Mucosa of rectum (tissue), 2 donors: Measurements from ENCODE around the gene FBXL22.

Experiments used
- H3K27ac ChIP-seq, 2 donors: one replicate each; pipeline ENCODE4 v1.7.0; 2013; ENCODE audit warnings: inconsistent platforms in 2 of 2, low read depth in 2 of 2, low read length in 2 of 2
- H3K27me3 ChIP-seq, 2 donors: one replicate each; pipeline ENCODE4 v1.7.0; 2013; ENCODE audit warnings: low read length in 2 of 2; ENCODE audit not compliant: control insufficient read depth in 2 of 2, insufficient read depth in 2 of 2
- H3K36me3 ChIP-seq, 2 donors: one replicate each; pipeline ENCODE4 v1.7.0; 2013; ENCODE audit warnings: low read length in 2 of 2; ENCODE audit not compliant: control insufficient read depth in 2 of 2, insufficient read depth in 2 of 2
- H3K4me1 ChIP-seq, 2 donors: one replicate each; pipeline ENCODE4 v1.7.0; 2013; ENCODE audit warnings: low read length in 2 of 2, mild to moderate bottlenecking in 1 of 2; ENCODE audit not compliant: control insufficient read depth in 2 of 2, insufficient read depth in 2 of 2
- H3K4me3 ChIP-seq, 2 donors: one replicate each; pipeline ENCODE4 v1.7.0; 2013; ENCODE audit warnings: low read length in 2 of 2
- H3K9ac ChIP-seq, 2 donors: one replicate each; pipeline ENCODE4 v1.7.0; 2013; ENCODE audit warnings: low read length in 2 of 2, low read depth in 1 of 2, mild to moderate bottlenecking in 1 of 2
- H3K9me3 ChIP-seq, 2 donors: one replicate each; pipeline ENCODE4 v1.7.0; 2013; ENCODE audit warnings: low read length in 2 of 2; ENCODE audit not compliant: control insufficient read depth in 2 of 2
- donor health status: healthy.
- donor health status: Normal muscosa, but diverticular disease.

FBXL22 gene

GRCh38 chr15:63601026-63601703 is 4.0 kb downstream of the FBXL22 start:
- Histone ChIP-seq H3K27me3 (no peaks in the 10 kb centered on the region), H3K27ac (peak overlapping the region; percentile 90 to 94), H3K9me3 (no peaks in the 10 kb centered on the region), H3K4me1 (peaks cover 42 to 45% of the 10 kb centered on the region in 2 donors), H3K9ac (peak overlapping the region; percentile 89 to 91), H3K4me3 (peak overlapping the region; percentile 81 to 86), H3K36me3 (no peaks in the 10 kb centered on the region)

DNA sequence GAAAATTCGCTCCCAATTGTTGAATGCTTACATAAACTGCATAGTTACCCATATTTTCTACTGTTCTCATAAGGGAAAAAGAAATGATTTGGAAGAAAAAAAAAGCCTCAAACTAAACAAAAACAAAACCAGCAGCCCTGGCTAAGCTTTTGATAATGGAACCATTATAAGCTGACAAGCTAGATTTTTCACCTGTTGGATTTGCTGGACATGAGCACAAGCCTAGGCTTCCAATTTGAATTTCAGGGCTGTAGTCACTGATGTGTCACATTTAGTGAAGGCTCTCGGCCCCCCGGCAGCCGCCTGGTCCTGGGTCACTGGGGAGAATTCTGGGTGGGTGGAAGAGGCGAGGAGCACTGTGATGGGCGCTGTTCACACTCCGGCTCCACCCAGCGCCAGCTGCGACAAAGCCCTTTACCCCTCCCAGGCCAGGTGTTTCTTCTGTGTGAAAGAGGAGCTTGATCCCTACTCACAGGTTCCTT is 4.6 kb downstream of the FBXL22 start:
- peaks cover 40 to 42% of the 10 kb centered on the region in 2 donors for H3K4me1 ChIP-seq

GRCh38 chr15:63602595-63602994 is 5.4 kb downstream of the FBXL22 start:
- H3K4me1 ChIP-seq = peaks cover 33 to 34% of the 10 kb centered on the region in 2 donors
- no peaks in the 10 kb centered on the region for H3K27me3 ChIP-seq
- peaks cover 1 to 4% of the 10 kb centered on the region in 2 donors for H3K36me3 ChIP-seq
- no peak overlapping the region for H3K27ac ChIP-seq
- H3K9ac ChIP-seq = no peak overlapping the region
- H3K4me3 ChIP-seq = peak overlapping the region in 1 of 2 donors; percentile 13
- no peaks in the 10 kb centered on the region for H3K9me3 ChIP-seq

More for the DNA sequence above, 4.6 kb downstream of the FBXL22 start:
- no peaks in the 10 kb centered on the region for H3K9me3 ChIP-seq
- H3K36me3 ChIP-seq = no peaks in the 10 kb centered on the region
- peak overlapping the region; percentile 81 to 86 for H3K4me3 ChIP-seq
- peak overlapping the region; percentile 89 to 91 for H3K9ac ChIP-seq
- H3K27me3 ChIP-seq = no peaks in the 10 kb centered on the region
- H3K27ac ChIP-seq = peak overlapping the region; percentile 90 to 94

DNA sequence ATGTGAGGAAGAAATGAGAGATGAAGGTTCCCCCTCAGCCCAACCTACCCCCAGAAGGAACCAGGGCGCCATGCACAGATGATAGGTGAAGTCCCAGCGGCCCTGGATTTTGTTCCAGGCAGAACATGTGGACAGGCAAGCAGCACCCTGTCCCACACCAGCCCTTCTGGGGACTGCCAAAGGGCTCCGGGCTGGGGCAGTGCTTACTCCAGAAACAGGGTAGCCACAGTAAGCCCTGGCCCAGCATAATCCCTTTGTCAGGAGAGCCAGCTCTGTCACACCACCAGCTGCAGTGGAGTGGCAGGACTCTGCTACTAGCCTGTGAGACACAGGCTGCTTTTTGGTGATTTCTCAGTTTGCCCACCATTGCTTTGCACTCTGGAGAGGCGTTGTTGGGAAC is 6.3 kb downstream of the FBXL22 start:
- no peak overlapping the region for H3K9ac ChIP-seq

GRCh38 chr15:63604281-63604680 is 7.1 kb downstream of the FBXL22 start:
- Histone ChIP-seq H3K27ac (no peak overlapping the region), H3K36me3 (peaks cover 17 to 18% of the 10 kb centered on the region in 2 donors), H3K27me3 (no peaks in the 10 kb centered on the region), H3K4me1 (peaks cover 16 to 19% of the 10 kb centered on the region in 2 donors), H3K4me3 (no peak overlapping the region), H3K9ac (no peak overlapping the region), H3K9me3 (no peaks in the 10 kb centered on the region)

More for the DNA sequence above, 6.3 kb downstream of the FBXL22 start:
- Histone ChIP-seq H3K4me1 (peaks cover 24 to 26% of the 10 kb centered on the region in 2 donors), H3K27me3 (no peaks in the 10 kb centered on the region), H3K9me3 (no peaks in the 10 kb centered on the region), H3K4me3 (no peak overlapping the region), H3K36me3 (peaks cover 11 to 14% of the 10 kb centered on the region in 2 donors), H3K27ac (no peak overlapping the region)

- Histone ChIP-seq H3K4me1 (peaks cover 12 to 17% of the 10 kb centered on the region in 2 donors), H3K27ac (peak overlapping the region in 1 of 2 donors; percentile 24), H3K9me3 (no peaks in the 10 kb centered on the region), H3K27me3 (no peaks in the 10 kb centered on the region), H3K4me3 (no peak overlapping the region), H3K36me3 (peaks cover 20 to 21% of the 10 kb centered on the region in 2 donors), H3K9ac (no peak overlapping the region)
Measured at GRCh38 chr15:63605036-63605435, 7.8 kb downstream of the FBXL22 start.

GRCh38 chr15:63605816-63606215 is 8.6 kb downstream of the FBXL22 start:
- Histone ChIP-seq H3K9ac (no peak overlapping the region), H3K4me1 (peaks cover 15 to 19% of the 10 kb centered on the region in 2 donors), H3K27me3 (no peaks in the 10 kb centered on the region), H3K4me3 (no peak overlapping the region), H3K36me3 (peaks cover 20 to 21% of the 10 kb centered on the region in 2 donors), H3K9me3 (no peaks in the 10 kb centered on the region), H3K27ac (peak overlapping the region in 1 of 2 donors; percentile 24)

GRCh38 chr15:63606308-63606707 is 9.1 kb downstream of the FBXL22 start:
- Histone ChIP-seq H3K4me1 (peaks cover 20 to 24% of the 10 kb centered on the region in 2 donors), H3K9me3 (no peaks in the 10 kb centered on the region), H3K36me3 (peaks cover 20 to 21% of the 10 kb centered on the region in 2 donors), H3K27ac (peak overlapping the region in 1 of 2 donors; percentile 13), H3K27me3 (no peaks in the 10 kb centered on the region), H3K4me3 (no peak overlapping the region), H3K9ac (no peak overlapping the region)

DNA sequence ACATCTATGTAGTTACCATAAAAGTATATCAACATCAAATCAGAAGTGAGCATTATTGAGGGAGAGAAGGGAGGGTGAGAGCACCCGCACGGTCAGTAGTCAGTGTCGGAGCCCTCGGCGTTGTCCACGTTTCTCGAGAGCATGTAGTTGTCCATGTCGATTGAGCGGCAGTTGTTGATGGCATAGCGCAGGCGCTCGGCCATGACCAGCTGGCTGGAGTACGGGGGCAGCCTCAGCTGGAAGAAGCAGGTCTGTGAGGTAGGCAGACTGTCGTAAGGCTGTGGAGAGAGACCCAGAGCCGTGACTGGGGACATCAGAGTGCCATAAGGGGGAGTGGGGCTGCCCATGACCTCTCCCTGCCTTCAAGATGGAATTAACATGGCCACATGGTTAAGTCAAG is 11.8 kb downstream of the FBXL22 start:
- no peak overlapping the region for H3K27ac ChIP-seq
- H3K4me1 ChIP-seq = peaks cover 17 to 23% of the 10 kb centered on the region in 2 donors
- no peak overlapping the region for H3K9ac ChIP-seq
- H3K4me3 ChIP-seq = no peak overlapping the region
- H3K9me3 ChIP-seq = no peaks in the 10 kb centered on the region
- H3K36me3 ChIP-seq = peaks cover 21 to 23% of the 10 kb centered on the region in 2 donors
- H3K27me3 ChIP-seq = no peaks in the 10 kb centered on the region

GRCh38 chr15:63609448-63609847 is 12.3 kb downstream of the FBXL22 start:
- H3K36me3 ChIP-seq = peaks cover 21 to 24% of the 10 kb centered on the region in 2 donors
- H3K4me3 ChIP-seq = no peak overlapping the region
- no peaks in the 10 kb centered on the region for H3K9me3 ChIP-seq
- H3K4me1 ChIP-seq = peaks cover 17 to 23% of the 10 kb centered on the region in 2 donors
- no peaks in the 10 kb centered on the region for H3K27me3 ChIP-seq
- no peak overlapping the region for H3K9ac ChIP-seq
- H3K27ac ChIP-seq = no peak overlapping the region
